Panc1 (cell line): ENCODE results near the gene MACROD2.

Source experiments
- REST ChIP-seq, 2 experiments: IDR thresholded peaks; 2 replicates each; pipeline ENCODE4 v1.6.1; 2011 to 2012; ENCODE audit warnings: low read depth in 2 of 2, control low read depth in 1 of 2, low read length in 1 of 2, mild to moderate bottlenecking in 1 of 2, moderate library complexity in 1 of 2; ENCODE audit not compliant: insufficient read depth in 1 of 2
- SIN3A ChIP-seq: IDR thresholded peaks from 2 replicates; pipeline ENCODE4 v1.6.1; 2012; ENCODE audit warnings: low read depth, mild to moderate bottlenecking, low read length, moderate library complexity, borderline replicate concordance; ENCODE audit not compliant: insufficient read depth
- TF ChIP-seq, protein P1 (sequence below): fragments of 450-650 bp; IDR thresholded peaks from 2 replicates; pipeline ENCODE4 v1.5.1; 2017; ENCODE audit warnings: mild to moderate bottlenecking

DNA sequence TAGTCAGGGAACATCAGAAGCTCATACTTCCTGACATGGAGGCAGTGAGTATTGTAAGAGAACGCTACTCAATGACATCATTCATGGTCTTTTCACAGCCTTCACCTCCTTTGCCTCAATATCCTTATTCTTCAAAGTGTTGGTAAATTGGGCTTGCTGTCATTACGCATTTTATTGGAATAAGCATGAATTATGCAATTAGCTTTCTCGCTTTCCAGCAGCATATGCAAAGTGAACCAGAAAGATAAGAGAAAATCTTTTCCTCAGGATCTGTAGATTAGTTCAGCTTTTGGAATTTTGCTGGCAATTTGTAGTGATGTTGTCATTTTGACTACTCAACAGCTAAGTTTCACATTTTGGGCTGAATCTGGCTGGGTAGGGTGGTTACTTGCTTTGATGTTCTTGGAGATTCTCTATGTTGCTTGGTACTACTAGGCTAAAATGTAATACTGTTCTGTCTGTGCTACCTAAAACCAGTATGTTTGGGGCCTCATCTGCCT lies 1565.8 kb downstream of the MACROD2 start:
- TF ChIP-seq, protein P1, sequence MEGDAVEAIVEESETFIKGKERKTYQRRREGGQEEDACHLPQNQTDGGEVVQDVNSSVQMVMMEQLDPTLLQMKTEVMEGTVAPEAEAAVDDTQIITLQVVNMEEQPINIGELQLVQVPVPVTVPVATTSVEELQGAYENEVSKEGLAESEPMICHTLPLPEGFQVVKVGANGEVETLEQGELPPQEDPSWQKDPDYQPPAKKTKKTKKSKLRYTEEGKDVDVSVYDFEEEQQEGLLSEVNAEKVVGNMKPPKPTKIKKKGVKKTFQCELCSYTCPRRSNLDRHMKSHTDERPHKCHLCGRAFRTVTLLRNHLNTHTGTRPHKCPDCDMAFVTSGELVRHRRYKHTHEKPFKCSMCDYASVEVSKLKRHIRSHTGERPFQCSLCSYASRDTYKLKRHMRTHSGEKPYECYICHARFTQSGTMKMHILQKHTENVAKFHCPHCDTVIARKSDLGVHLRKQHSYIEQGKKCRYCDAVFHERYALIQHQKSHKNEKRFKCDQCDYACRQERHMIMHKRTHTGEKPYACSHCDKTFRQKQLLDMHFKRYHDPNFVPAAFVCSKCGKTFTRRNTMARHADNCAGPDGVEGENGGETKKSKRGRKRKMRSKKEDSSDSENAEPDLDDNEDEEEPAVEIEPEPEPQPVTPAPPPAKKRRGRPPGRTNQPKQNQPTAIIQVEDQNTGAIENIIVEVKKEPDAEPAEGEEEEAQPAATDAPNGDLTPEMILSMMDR = no peak
- TF ChIP-seq SIN3A (no peak), REST (IDR thresholded peaks at IDR 0.05; ENCODE audit: insufficient read depth in 1 of 2, low read depth in 2 of 2, low read length in 1 of 2) (no peak)
